ENCODE measurements around the gene RIMS1. TPM values are rescaled to one million over a fixed set of nuclear protein-coding genes. Genes with fewer than 3 reads are reported as not detected.
A peak's percentile ranks its signal among the peaks of the same experiment; 100 is the strongest.

Gene RIMS1
- total and polyA plus RNA-seq, 9 of the 15 experiments (the other 6 are each of a cell fraction or from before 2014, with no cell fraction given): not detected

DNA sequence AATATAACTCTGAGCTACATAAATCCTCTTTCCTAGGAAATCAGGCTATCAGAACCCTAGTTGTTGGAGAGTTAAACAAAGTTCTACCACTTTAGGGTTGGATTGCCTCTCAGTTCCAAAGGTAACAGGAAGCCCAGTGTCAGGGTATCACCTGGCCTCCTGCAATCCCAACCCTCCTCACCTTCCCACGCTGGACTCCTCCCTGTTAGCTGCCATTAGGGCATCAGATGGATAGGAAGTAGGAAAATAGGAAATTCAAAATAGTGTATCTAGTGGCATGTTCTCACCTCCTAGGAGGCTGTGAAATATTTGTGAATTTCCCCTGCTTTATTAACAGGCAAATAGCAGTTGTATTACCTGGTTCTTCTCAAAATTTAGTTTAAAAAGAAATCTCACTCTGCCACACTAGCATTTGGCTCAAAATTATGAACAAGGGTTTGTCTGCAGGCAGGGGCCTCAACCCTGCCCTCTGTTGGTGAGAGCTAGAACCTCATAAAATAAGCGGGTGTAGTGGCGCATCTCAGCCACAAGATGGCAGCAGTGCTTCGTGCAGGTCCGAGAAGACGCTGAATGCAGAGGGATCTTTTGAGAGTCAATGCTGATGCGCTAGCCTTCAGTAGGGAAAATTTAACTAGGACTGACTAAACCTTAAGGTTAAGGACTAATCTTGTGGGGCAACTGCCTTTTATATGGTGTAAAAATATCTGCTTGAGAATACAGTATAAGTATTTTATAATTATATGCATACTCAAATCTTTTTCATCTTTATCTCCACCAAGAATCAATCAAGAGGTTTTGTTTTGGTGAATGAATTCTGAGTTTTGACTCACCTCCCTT is 525.7 kb downstream of the RIMS1 start (continued):
- TF ChIP-seq STAG1 (CRISPR knock-in tag; IDR thresholded peaks at IDR 0.05; ENCODE audit: borderline replicate concordance) (peak; percentile 92), XRCC5 (IDR thresholded peaks at IDR 0.05; ENCODE audit: low read depth, low read length) (peak; percentile 81), ZKSCAN1 (IDR thresholded peaks at IDR 0.05; ENCODE audit: low read depth, low read length) (0 out of 2 replicates have a peak, but pooled peaks have one; percentile 16), JUND (IDR thresholded peaks at IDR 0.05; ENCODE audit: borderline replicate concordance, low read depth, low read length) (peak; percentile 52; the same call in 1 of the 2 replicates), JUND (tag; IDR thresholded peaks at IDR 0.05; ENCODE audit: borderline replicate concordance, low read depth, low read length) (peak; percentile 24; the same call in 1 of the 3 replicates), SPI1 (IDR thresholded peaks at IDR 0.05; ENCODE audit: borderline replicate concordance, low read depth, low read length) (no peak), YBX1 (IDR thresholded peaks at IDR 0.05) (no peak), NELFE (IDR thresholded peaks at IDR 0.05; ENCODE audit: insufficient read depth, insufficient read length) (no peak), CREM (IDR thresholded peaks at IDR 0.05; ENCODE audit: low read depth) (peak; percentile 56), MAZ (CRISPR knock-in tag; conservative IDR thresholded peaks at IDR 0.05 in 1 of 2, IDR thresholded peaks at IDR 0.05 in 1 of 2) (peak in 1 of 2 experiments; percentile 67; a peak in 2 of 4 replicates), ZMIZ1 (IDR thresholded peaks at IDR 0.05; ENCODE audit: low read depth in 2 of 2, low read length in 2 of 2) (0 out of 4 replicates have a peak, but pooled peaks of 1 of the 2 experiments have one; percentile 36), NFXL1 (CRISPR knock-in tag; IDR thresholded peaks at IDR 0.05) (no peak), ZC3H4 (CRISPR knock-in tag; IDR thresholded peaks at IDR 0.05; ENCODE audit: borderline replicate concordance) (no peak), E2F1 (CRISPR knock-in tag; IDR thresholded peaks at IDR 0.05) (peak; percentile 71; the same call in 1 of the 2 replicates), SMAD3 (CRISPR knock-in tag; conservative IDR thresholded peaks at IDR 0.05) (peak; percentile 54; the same call in 1 of the 2 replicates), RCOR1 (IDR thresholded peaks at IDR 0.05; ENCODE audit: borderline replicate concordance in 1 of 2, low read depth in 2 of 2, low read length in 2 of 2) (peak; percentile 11 to 48; a peak in 1 of 4 replicates), ARNT (IDR thresholded peaks at IDR 0.05) (peak in 1 of 2 experiments; percentile 64; a peak in 1 of 4 replicates), KAT7 (CRISPR knock-in tag; IDR thresholded peaks at IDR 0.05; ENCODE audit: borderline replicate concordance) (peak; percentile 40; the same call in 1 of the 2 replicates), HEY1 (CRISPR knock-in tag; IDR thresholded peaks at IDR 0.05; ENCODE audit: borderline replicate concordance) (no peak), PHF21A (IDR thresholded peaks at IDR 0.05; ENCODE audit: borderline replicate concordance, low read depth) (0 out of 2 replicates have a peak, but pooled peaks have one; percentile 49)
- TF ChIP-seq, protein P1, sequence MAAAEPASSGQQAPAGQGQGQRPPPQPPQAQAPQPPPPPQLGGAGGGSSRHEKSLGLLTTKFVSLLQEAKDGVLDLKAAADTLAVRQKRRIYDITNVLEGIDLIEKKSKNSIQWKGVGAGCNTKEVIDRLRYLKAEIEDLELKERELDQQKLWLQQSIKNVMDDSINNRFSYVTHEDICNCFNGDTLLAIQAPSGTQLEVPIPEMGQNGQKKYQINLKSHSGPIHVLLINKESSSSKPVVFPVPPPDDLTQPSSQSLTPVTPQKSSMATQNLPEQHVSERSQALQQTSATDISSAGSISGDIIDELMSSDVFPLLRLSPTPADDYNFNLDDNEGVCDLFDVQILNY (CRISPR knock-in tag; IDR thresholded peaks at IDR 0.05): no peak
